GM06990 (cell line): ENCODE measurements around the gene CCDC126.
"Not testable (repeated sequence)": the region's sequence is repeated elsewhere in the genome, so short reads cannot be mapped to it uniquely, and the experiment has no call there.

Experiments
- DNase-seq: peaks from one replicate; pipeline ENCODE4 v3.0.0-alpha.2; 2011; ENCODE audit not compliant: insufficient read length; ENCODE audit errors: extremely low read depth
- H3K27me3 ChIP-seq: replicated peaks from 2 replicates; pipeline ENCODE4 v1.6.0; 2011; ENCODE audit warnings: low read length; ENCODE audit not compliant: control insufficient read depth, insufficient read depth
- H3K36me3 ChIP-seq: 2 replicates; pipeline ENCODE4 v1.5.1; 2011; ENCODE audit warnings: low read length; ENCODE audit not compliant: control insufficient read depth, insufficient read depth
- H3K4me3 ChIP-seq: replicated peaks from 2 replicates; pipeline ENCODE4 v1.5.1; 2011; ENCODE audit warnings: low read depth, mild to moderate bottlenecking, control low read depth, low read length
- CTCF ChIP-seq: IDR thresholded peaks from 2 replicates; pipeline ENCODE4 v1.5.1; 2011; ENCODE audit warnings: low read length, control low read depth, mild to moderate bottlenecking, inconsistent platforms; ENCODE audit not compliant: insufficient read depth, poor library complexity, severe bottlenecking

The CCDC126 gene

GRCh38 chr7:23597094-23598091 is at the start of gene CCDC126:
TSS of gene CCDC126 (plus strand) at chr7:23597382. CDS start at chr7:23611316, 13,934 bp downstream.
- peak within 1 kb of the TSS; percentile 94 for H3K4me3 ChIP-seq
- DNase-seq, result peak; percentile 94
- no peaks in the 10 kb centered on the region; the same call in 1 of the 2 replicates for H3K36me3 ChIP-seq
- TF ChIP-seq CTCF, result no peak
- H3K27me3 ChIP-seq, result no peaks in the 10 kb centered on the region

GRCh38 chr7:23547662-23548061 is 49.5 kb upstream of the CCDC126 start:
- DNase-seq, result no peak
- no peak for TF ChIP-seq CTCF
- no peaks in the 10 kb centered on the region for H3K27me3 ChIP-seq
- no peak overlapping the region for H3K4me3 ChIP-seq
- no peaks in the 10 kb centered on the region for H3K36me3 ChIP-seq

- TF ChIP-seq CTCF, result no peak
- H3K36me3 ChIP-seq, result no peaks in the 10 kb centered on the region
- DNase-seq, result no peak
- H3K4me3 ChIP-seq, result no peak overlapping the region
- H3K27me3 ChIP-seq, result no peaks in the 10 kb centered on the region
These were observed 38.9 kb upstream of the CCDC126 start for GRCh38 chr7:23558303-23558702.

GRCh38 chr7:23570592-23571200 is 26.5 kb upstream of the CCDC126 start:
- Histone ChIP-seq H3K27me3 (no peaks in the 10 kb centered on the region), H3K4me3 (no peak overlapping the region), H3K36me3 (no peaks in the 10 kb centered on the region)
- peak; percentile 81 for TF ChIP-seq CTCF
- DNase-seq, result peak; percentile 37

GRCh38 chr7:23581975-23582374 is 15.2 kb upstream of the CCDC126 start:
- H3K4me3 ChIP-seq, H3K27me3 ChIP-seq, DNase-seq, H3K36me3 ChIP-seq: not testable (repeated sequence)

- not testable (repeated sequence) for H3K27me3 ChIP-seq, DNase-seq, H3K36me3 ChIP-seq, H3K4me3 ChIP-seq
These were observed 11.9 kb upstream of the CCDC126 start for GRCh38 chr7:23585304-23585703.
